CD4-positive, alpha-beta memory T cell (primary cell): ENCODE measurements around the gene VAMP4. TPM values are rescaled to one million over a fixed set of nuclear protein-coding genes. Genes with fewer than 3 reads are reported as not detected.
"Not testable (repeated sequence)": the region's sequence is repeated elsewhere in the genome, so short reads cannot be mapped to it uniquely, and the experiment has no call there.

Source experiments
- CTCF ChIA-PET: fragments of 350-600 bp; sonication (Branson Sonifier 250); formaldehyde crosslinking; loops from one replicate; lab custom pipeline; 2021; ENCODE audit warnings: inconsistent platforms; ENCODE audit not compliant: partially characterized antibody; lab: Charles Lee
- POLR2A ChIA-PET: fragments of 350-600 bp; sonication (Branson Sonifier 250); formaldehyde crosslinking; loops from one replicate; lab custom pipeline; 2021; ENCODE audit not compliant: partially characterized antibody; lab: Charles Lee
- DNase-seq, 5 donors: peaks; one replicate each; pipeline versions ENCODE4 v3.0.0 to v3.0.0-alpha.2; 2020 to 2022; ENCODE audit warnings: mixed read lengths in 1 of 5
- H3K27ac ChIP-seq: one replicate; pipeline ENCODE4 v1.7.0; 2013; ENCODE audit warnings: low read depth, low read length
- H3K27me3 ChIP-seq: 2 replicates; pipeline ENCODE4 v1.7.0; 2013; ENCODE audit warnings: mild to moderate bottlenecking, low read length, moderate library complexity; ENCODE audit not compliant: insufficient read depth
- H3K36me3 ChIP-seq: 2 replicates; pipeline ENCODE4 v1.7.0; 2013; ENCODE audit warnings: mild to moderate bottlenecking, low read length, moderate library complexity; ENCODE audit not compliant: insufficient read depth
- H3K4me1 ChIP-seq: 2 replicates; pipeline ENCODE4 v1.7.0; 2013; ENCODE audit warnings: mild to moderate bottlenecking, low read length, moderate library complexity; ENCODE audit not compliant: insufficient read depth
- H3K4me3 ChIP-seq, 2 donors: one replicate each; pipeline ENCODE4 v1.7.0; 2013; ENCODE audit warnings: low read length in 2 of 2, mild to moderate bottlenecking in 1 of 2
- H3K9me3 ChIP-seq, 2 donors: one replicate each; pipeline ENCODE4 v1.7.0; 2013; ENCODE audit warnings: low read length in 2 of 2, control low read depth in 1 of 2; ENCODE audit not compliant: control insufficient read depth in 1 of 2
- H3K27ac Mint-ChIP-seq, 7 donors: one replicate each; pipeline ENCODE4 v1.8.0; 2020 to 2021; ENCODE audit warnings: mixed read lengths in 7 of 7, mild to moderate bottlenecking in 6 of 7, inconsistent platforms in 3 of 7, moderate library complexity in 3 of 7
- H3K27me3 Mint-ChIP-seq, 2 donors: one replicate each; pipeline ENCODE4 v1.8.0; 2020 to 2021; ENCODE audit warnings: mixed read lengths in 2 of 2
- H3K36me3 Mint-ChIP-seq, 2 donors: one replicate each; pipeline ENCODE4 v1.8.0; 2020 to 2021; ENCODE audit warnings: mixed read lengths in 2 of 2, inconsistent platforms in 1 of 2, mild to moderate bottlenecking in 1 of 2
- H3K4me1 Mint-ChIP-seq, 4 donors: one replicate each; pipeline ENCODE4 v1.8.0; 2020 to 2021; ENCODE audit warnings: mixed read lengths in 4 of 4, mild to moderate bottlenecking in 1 of 4
- H3K4me3 Mint-ChIP-seq, 8 donors: one replicate each; pipeline ENCODE4 v1.8.0; 2020 to 2021; ENCODE audit warnings: mixed read lengths in 8 of 8, mild to moderate bottlenecking in 7 of 8, moderate library complexity in 6 of 8, inconsistent platforms in 3 of 8
- H3K9me3 Mint-ChIP-seq, 8 donors: one replicate each; pipeline ENCODE4 v1.8.0; 2020 to 2021; ENCODE audit warnings: mixed read lengths in 8 of 8, mild to moderate bottlenecking in 5 of 8, inconsistent platforms in 3 of 8, moderate library complexity in 1 of 8
- intact Hi-C: fragments of 100-400 bp; cut with micrococcal nuclease; formaldehyde crosslinking; loops from one replicate; pipeline ENCODE4 v1.15.1; 2023
- polyA plus RNA-seq, 2 donors: library from polyadenylated mRNA; unstranded; fragments of 300-500 nt; fragmentation: Illumina TruSeq; gene quantifications; one replicate each; pipeline ENCODE4 v1.2.3, GENCODE V29; 2021
- total RNA-seq, 2 experiments: library from RNA; stranded (reverse); gene quantifications; one replicate each; pipeline ENCODE4 v1.2.3, GENCODE V29; 2021

Gene VAMP4
- total and polyA plus RNA-seq, 4 experiments from 2014 or later = 25.0 to 32.6 (median 30.7) TPM

DNA sequence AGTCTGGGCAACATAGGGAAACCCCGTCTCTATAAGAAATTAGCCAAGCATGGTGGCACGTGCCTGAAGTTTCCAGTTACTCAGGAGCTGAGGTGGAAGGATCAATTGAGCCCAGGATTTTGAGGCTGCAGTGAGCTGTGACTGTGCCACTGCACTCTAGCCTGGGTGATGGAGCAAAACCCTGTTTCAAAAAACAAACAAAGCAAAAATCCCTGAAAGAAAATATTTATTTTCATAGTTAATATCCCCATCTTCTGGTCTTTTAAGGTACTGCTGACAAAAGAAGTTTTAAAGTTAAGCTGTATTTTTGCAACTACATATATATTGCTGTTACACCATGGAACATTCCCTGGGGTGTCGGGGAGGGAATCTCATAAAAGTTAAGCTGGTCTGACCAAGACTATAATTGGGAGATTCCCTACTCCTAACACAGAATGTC, 26.0 kb downstream of the VAMP4 start:
- H3K9me3 ChIP-seq = no peaks in the 10 kb centered on the region
- intact Hi-C loops = no loop called here
- H3K27me3 Mint-ChIP-seq = no peaks in the 10 kb centered on the region
- CTCF ChIA-PET = interaction anchor here (0.8 to 1.3 kb wide), 5 partner anchors 10 to 231 kb away, joined by 3 to 4 read pairs (median 3); no protein-coding TSS in a partner anchor
- no peaks in the 10 kb centered on the region for H3K27me3 ChIP-seq
- peaks cover 17% of the 10 kb centered on the region for H3K36me3 ChIP-seq
- POLR2A ChIA-PET = interaction anchor here (0.6 kb wide), 1 partner anchor 26 kb away, joined by 3 read pairs; the partner anchor contains the start of gene VAMP4
- H3K9me3 Mint-ChIP-seq = no peaks in the 10 kb centered on the region
- no peak overlapping the region for H3K27ac ChIP-seq
- H3K4me3 ChIP-seq = no peak overlapping the region
- H3K36me3 Mint-ChIP-seq = peaks cover 41 to 59% of the 10 kb centered on the region in 2 donors
- no peak for DNase-seq
- peak overlapping the region in 1 of 7 donors; percentile 70 for H3K27ac Mint-ChIP-seq
- no peaks in the 10 kb centered on the region for H3K4me1 ChIP-seq
- peaks cover 9 to 23% (median 15%) of the 10 kb centered on the region in 4 donors for H3K4me1 Mint-ChIP-seq
- no peak overlapping the region for H3K4me3 Mint-ChIP-seq

DNA sequence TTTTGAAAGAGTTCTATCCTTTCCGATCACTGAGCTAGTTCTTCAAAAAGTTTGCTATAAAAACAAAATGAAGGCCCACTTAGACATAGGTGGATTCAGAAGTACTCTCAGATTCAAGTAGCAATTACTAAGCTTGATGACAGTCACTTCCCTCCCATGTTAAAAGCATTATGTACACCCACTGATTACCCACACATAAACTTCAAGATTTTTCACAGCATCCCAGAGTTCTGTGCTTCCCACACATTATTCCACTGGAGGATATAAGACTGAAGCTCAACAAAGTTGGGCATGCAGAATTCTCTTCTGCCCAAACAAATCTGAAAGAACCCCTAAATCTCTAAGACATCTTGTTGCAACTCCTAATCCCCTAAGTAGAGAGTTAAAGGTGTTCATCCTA, 29.5 kb downstream of the VAMP4 start:
- no peak overlapping the region for H3K27ac ChIP-seq
- no peak overlapping the region for H3K4me3 Mint-ChIP-seq
- ChIA-PET CTCF (interaction anchor here (1.2 kb wide), 1 partner anchor 88 kb away, joined by 5 read pairs; no protein-coding TSS in a partner anchor), POLR2A (no interaction called here)
- no peak for DNase-seq
- H3K9me3 ChIP-seq = no peaks in the 10 kb centered on the region
- H3K4me1 Mint-ChIP-seq = peaks cover 0 to 6% (median 3%) of the 10 kb centered on the region in 4 donors
- H3K27me3 ChIP-seq = no peaks in the 10 kb centered on the region
- intact Hi-C loops = no loop called here
- no peaks in the 10 kb centered on the region for H3K27me3 Mint-ChIP-seq
- H3K4me1 ChIP-seq = no peaks in the 10 kb centered on the region
- H3K9me3 Mint-ChIP-seq = no peaks in the 10 kb centered on the region
- peak overlapping the region in 2 of 7 donors; percentile 14 to 50 for H3K27ac Mint-ChIP-seq
- peaks cover 12% of the 10 kb centered on the region for H3K36me3 ChIP-seq
- H3K36me3 Mint-ChIP-seq = peaks cover 41 to 57% of the 10 kb centered on the region in 2 donors
- no peak overlapping the region for H3K4me3 ChIP-seq

DNA sequence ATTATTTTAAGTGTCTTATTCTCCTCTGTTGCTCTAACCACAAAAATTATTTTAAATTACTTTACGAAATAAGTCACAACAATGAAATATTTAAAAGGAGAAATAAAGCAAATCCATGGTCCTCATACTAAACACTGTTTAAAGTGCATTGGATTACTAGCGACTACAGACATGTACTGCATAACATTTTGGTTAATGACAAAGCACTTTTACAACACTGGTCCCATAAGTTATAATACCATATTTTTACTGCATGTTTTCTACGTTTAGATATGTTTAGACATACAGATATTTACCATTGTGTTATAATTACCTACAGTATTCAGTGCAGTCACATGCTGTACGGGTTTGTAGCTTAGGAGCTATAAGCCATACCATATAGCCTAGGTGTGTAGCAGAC, 30.2 kb downstream of the VAMP4 start:
- H3K4me3 Mint-ChIP-seq = no peak overlapping the region
- H3K4me1 Mint-ChIP-seq = peaks cover 0 to 6% (median 3%) of the 10 kb centered on the region in 4 donors
- H3K27me3 Mint-ChIP-seq = no peaks in the 10 kb centered on the region
- ChIA-PET POLR2A (no interaction called here), CTCF (no interaction called here)
- peaks cover 9% of the 10 kb centered on the region for H3K36me3 ChIP-seq
- no peak overlapping the region for H3K4me3 ChIP-seq
- no peaks in the 10 kb centered on the region for H3K9me3 Mint-ChIP-seq
- H3K27ac ChIP-seq = no peak overlapping the region
- no peak overlapping the region for H3K27ac Mint-ChIP-seq
- intact Hi-C loops = no loop called here
- no peaks in the 10 kb centered on the region for H3K9me3 ChIP-seq
- H3K4me1 ChIP-seq = no peaks in the 10 kb centered on the region
- H3K36me3 Mint-ChIP-seq = peaks cover 43 to 53% of the 10 kb centered on the region in 2 donors
- DNase-seq = no peak
- H3K27me3 ChIP-seq = no peaks in the 10 kb centered on the region

DNA sequence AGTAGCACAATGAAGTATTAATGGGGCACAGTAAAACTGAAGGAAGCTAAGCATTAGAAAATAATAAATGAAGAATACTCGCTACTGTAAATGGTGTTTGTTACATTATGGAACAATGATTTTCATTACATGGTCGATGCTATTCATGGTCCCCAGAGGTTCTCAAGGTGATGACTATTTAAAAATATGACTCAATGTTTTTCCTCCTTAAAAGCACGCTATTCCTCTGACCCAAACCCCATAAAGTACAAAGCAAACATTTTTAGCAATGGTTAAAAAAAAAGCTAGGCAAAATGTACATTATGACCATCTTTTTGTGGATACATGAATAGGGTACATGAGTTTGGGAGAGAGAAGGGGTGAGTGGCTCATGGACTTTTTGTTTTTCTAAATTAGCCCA, 34.3 kb downstream of the VAMP4 start:
- Histone ChIP-seq H3K27ac (no peak overlapping the region), H3K36me3 (no peaks in the 10 kb centered on the region), H3K4me1 (no peaks in the 10 kb centered on the region), H3K9me3 (no peaks in the 10 kb centered on the region), H3K27me3 (no peaks in the 10 kb centered on the region), H3K4me3 (no peak overlapping the region)
- intact Hi-C loops = no loop called here
- H3K27me3 Mint-ChIP-seq = no peaks in the 10 kb centered on the region
- H3K27ac Mint-ChIP-seq = no peak overlapping the region
- H3K4me1 Mint-ChIP-seq = peaks cover 0 to 4% (median 2%) of the 10 kb centered on the region in 4 donors
- no peak overlapping the region for H3K4me3 Mint-ChIP-seq
- DNase-seq = no peak
- peaks cover 50 to 51% of the 10 kb centered on the region in 2 donors for H3K36me3 Mint-ChIP-seq
- no peaks in the 10 kb centered on the region for H3K9me3 Mint-ChIP-seq
- CTCF ChIA-PET = interaction anchor here (0.9 kb wide), 1 partner anchor 63 kb away, joined by 3 read pairs; no protein-coding TSS in a partner anchor
- POLR2A ChIA-PET = no interaction called here

DNA sequence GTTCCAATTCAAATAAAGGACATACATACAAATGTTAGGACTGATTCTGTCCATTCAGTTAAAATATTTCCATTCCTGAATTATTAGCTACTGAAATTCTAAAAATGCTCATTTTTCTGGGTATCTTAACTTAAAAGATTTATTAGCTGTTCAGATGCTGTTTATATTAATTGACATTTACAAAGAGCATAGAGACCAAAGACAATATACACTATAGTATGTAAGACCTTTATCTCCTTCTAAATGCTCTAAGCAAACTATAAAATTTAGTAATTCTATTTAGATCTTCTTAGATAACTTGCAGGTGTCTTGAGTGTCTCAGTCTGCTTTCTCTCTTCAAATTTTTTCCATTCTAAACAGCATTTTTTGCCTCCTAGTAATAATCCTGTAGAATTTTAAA, 39.3 kb downstream of the VAMP4 start:
- POLR2A ChIA-PET = no interaction called here
- peaks cover 0 to 2% (median under 1%) of the 10 kb centered on the region in 8 donors for H3K9me3 Mint-ChIP-seq
- H3K4me3 ChIP-seq = no peak overlapping the region
- H3K27me3 Mint-ChIP-seq = no peaks in the 10 kb centered on the region
- no peak for DNase-seq
- no peak overlapping the region for H3K27ac Mint-ChIP-seq
- H3K27ac ChIP-seq = no peak overlapping the region
- CTCF ChIA-PET = interaction anchor here (0.6 kb wide), 1 partner anchor 223 kb away, joined by 3 read pairs; no protein-coding TSS in a partner anchor
- H3K4me3 Mint-ChIP-seq = no peak overlapping the region
- H3K36me3 ChIP-seq = no peaks in the 10 kb centered on the region
- no peaks in the 10 kb centered on the region for H3K9me3 ChIP-seq
- intact Hi-C loops = no loop called here
- H3K36me3 Mint-ChIP-seq = peaks cover 59 to 63% of the 10 kb centered on the region in 2 donors
- H3K4me1 ChIP-seq = no peaks in the 10 kb centered on the region
- peaks cover 0 to 1% (median 0%) of the 10 kb centered on the region in 4 donors for H3K4me1 Mint-ChIP-seq
- no peaks in the 10 kb centered on the region for H3K27me3 ChIP-seq

DNA sequence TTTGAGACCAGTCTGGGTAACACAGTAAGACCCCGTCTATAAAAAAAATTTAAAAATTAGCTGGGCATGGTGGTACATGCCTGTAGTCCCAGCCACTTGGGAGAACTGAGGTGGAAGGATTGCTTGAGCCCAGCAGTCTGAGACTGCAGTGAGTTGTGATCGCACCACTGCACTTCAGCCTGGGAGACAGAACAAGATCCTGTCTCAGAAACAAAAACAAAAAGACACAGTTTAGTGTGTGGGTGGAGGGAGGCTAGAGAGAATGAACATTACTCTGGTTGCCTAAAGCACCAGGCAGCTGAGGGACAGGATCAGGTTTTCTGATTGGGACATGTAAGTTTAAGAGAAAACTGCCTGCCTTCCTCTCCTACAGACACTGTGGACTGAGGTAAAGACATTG, 42.3 kb downstream of the VAMP4 start:
- DNase-seq = no peak
- Mint-ChIP-seq H3K4me1 (peaks cover 0 to 4% (median 0%) of the 10 kb centered on the region in 4 donors), H3K27ac (no peak overlapping the region), H3K4me3 (no peak overlapping the region), H3K27me3 (no peaks in the 10 kb centered on the region), H3K9me3 (peaks cover 0 to 18% (median 12%) of the 10 kb centered on the region in 8 donors), H3K36me3 (peaks cover 51 to 60% of the 10 kb centered on the region in 2 donors)
- H3K27me3 ChIP-seq = no peaks in the 10 kb centered on the region
- intact Hi-C loops = no loop called here
- CTCF ChIA-PET = no interaction called here
- no peaks in the 10 kb centered on the region for H3K36me3 ChIP-seq
- H3K9me3 ChIP-seq = no peaks in the 10 kb centered on the region
- H3K27ac ChIP-seq = no peak overlapping the region
- H3K4me1 ChIP-seq = no peaks in the 10 kb centered on the region
- POLR2A ChIA-PET = no interaction called here
- no peak overlapping the region for H3K4me3 ChIP-seq

DNA sequence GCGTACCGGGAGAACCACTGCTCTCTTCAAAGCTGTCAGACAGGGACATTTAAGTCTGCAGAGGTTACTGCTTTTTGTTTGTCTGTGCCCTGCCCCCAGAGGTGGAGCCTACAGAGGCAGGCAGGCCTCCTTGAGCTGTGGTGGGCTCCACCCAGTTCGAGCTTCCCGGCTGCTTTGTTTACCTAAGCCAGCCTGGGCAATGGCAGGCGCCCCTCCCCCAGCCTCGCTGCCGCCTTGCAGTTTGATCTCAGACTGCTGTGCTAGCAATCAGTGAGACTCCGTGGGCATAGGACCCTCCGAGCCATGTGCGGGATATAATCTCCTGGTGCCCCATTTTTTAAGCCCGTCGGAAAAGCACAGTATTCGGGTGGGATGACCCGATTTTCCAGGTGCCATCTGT, 46.1 kb downstream of the VAMP4 start:
- H3K36me3 ChIP-seq, H3K27me3 Mint-ChIP-seq, H3K4me3 ChIP-seq, H3K27ac ChIP-seq, POLR2A ChIA-PET, H3K4me3 Mint-ChIP-seq, H3K27me3 ChIP-seq, H3K4me1 ChIP-seq, intact Hi-C loops, CTCF ChIA-PET, H3K4me1 Mint-ChIP-seq, H3K9me3 ChIP-seq, H3K27ac Mint-ChIP-seq, DNase-seq: not testable (repeated sequence)
- H3K36me3 Mint-ChIP-seq = peaks cover 28 to 38% of the 10 kb centered on the region in 2 donors
- peaks cover 0 to 28% (median 20%) of the 10 kb centered on the region in 8 donors for H3K9me3 Mint-ChIP-seq
